ENCODE data around the gene FRS3. TPM values are rescaled to one million over a fixed set of nuclear protein-coding genes. Genes with fewer than 3 reads are reported as not detected.

Gene FRS3
- total and polyA plus RNA-seq, 9 of the 15 experiments (the other 6 are each of a cell fraction or from before 2014, with no cell fraction given): 0.03 to 3.7 (median 1.6) TPM

GRCh38 chr6:41801380-41801779, 21.7 kb upstream of the FRS3 start:
- H3K4me2 ChIP-seq (ENCODE audit: insufficient read depth, low read length): no peak overlapping the region
- H3K4me3 ChIP-seq: no peak overlapping the region
- peaks cover 19% of the 10 kb centered on the region; the same call in 1 of the 3 replicates for H3K36me3 ChIP-seq (ENCODE audit: control insufficient read depth, insufficient read depth, low read length)
- no peaks in the 10 kb centered on the region for H3K9me1 ChIP-seq (ENCODE audit: control insufficient read depth, insufficient read depth, low read length)
- no peaks in the 10 kb centered on the region for H4K20me1 ChIP-seq (replicated peaks; ENCODE audit: control insufficient read depth, insufficient read depth, low read length)
- ChIA-PET POLR2A (interaction anchor here (1.0 to 3.5 kb wide), 5 partner anchors 12 to 246 kb away, joined by 3 to 37 read pairs (median 5); partner anchors contain the start of gene TOMM6), CTCF (ENCODE audit: low intra/inter-chr PET ratio) (interaction anchor here (0.7 to 2.8 kb wide), 8 partner anchors 46 to 429 kb away, joined by 3 to 24 read pairs (median 4); no protein-coding TSS in a partner anchor)
- H3K9ac ChIP-seq (ENCODE audit: insufficient read depth in 1 of 2, low read depth in 2 of 2, low read length in 2 of 2): no peak overlapping the region
- no peak overlapping the region for H3K27ac ChIP-seq (ENCODE audit: extremely low read depth, low read depth, low read length)
- H2AFZ ChIP-seq (ENCODE audit: low read depth, low read length): no peak overlapping the region
- WGBS (ENCODE audit: insufficient coverage, low coverage, missing lambda C conversion rate): 54% methylated on average over 2 of the region's 2 CpGs
- no TSS peak for BruUV-seq (replicated peaks)
- FAIRE-seq (no peak), ATAC-seq (peak; percentile 71), DNase-seq (ENCODE audit: extremely low read depth in 1 of 4, low spot score in 3 of 4) (peak in 1 of 4 experiments; percentile 33)
- no peaks in the 10 kb centered on the region for H3K9me3 ChIP-seq (replicated peaks; ENCODE audit: control insufficient read depth, insufficient read depth, low read depth, low read length)
- intact Hi-C loops (cut with micrococcal nuclease): loop anchor here (1.0 to 5.0 kb wide), 4 partner anchors 46 to 243 kb away; no protein-coding TSS in a partner anchor
- no peaks in the 10 kb centered on the region for H3K79me2 ChIP-seq (ENCODE audit: control insufficient read depth, insufficient read depth, low read length)
- H3K4me1 ChIP-seq (replicated peaks in 1 of 2; ENCODE audit: control insufficient read depth in 2 of 2, insufficient read depth in 2 of 2, low read length in 2 of 2): peaks cover 0 to 3% of the 10 kb centered on the region in 2 experiments; a peak in 1 of 5 replicates
- H3K27me3 ChIP-seq (ENCODE audit: control insufficient read depth in 2 of 2, insufficient read depth in 2 of 2, low read length in 2 of 2): no peaks in the 10 kb centered on the region
- in situ Hi-C loops (cut with MboI): no loop called here
- TF ChIP-seq ZNF324 (CRISPR knock-in tag; IDR thresholded peaks at IDR 0.05) (no peak), ZNF384 (IDR thresholded peaks at IDR 0.05; ENCODE audit: low read depth, low read length) (0 out of 2 replicates have a peak, but pooled peaks have one; percentile 37), SP2 (IDR thresholded peaks at IDR 0.05; ENCODE audit: extremely low read depth, low read depth, low read length, poor library complexity, severe bottlenecking) (no peak), U2AF2 (optimal IDR thresholded peaks at IDR 0.05; ENCODE audit: low read depth, low read length) (no peak), GATAD2B (IDR thresholded peaks at IDR 0.05; ENCODE audit: borderline replicate concordance) (no peak), JUND (IDR thresholded peaks at IDR 0.05; ENCODE audit: borderline replicate concordance, low read depth, low read length) (no peak), JUND (tag; IDR thresholded peaks at IDR 0.05; ENCODE audit: borderline replicate concordance, low read depth, low read length) (no peak), REST (IDR thresholded peaks at IDR 0.05; ENCODE audit: borderline replicate concordance) (peak; percentile 61; the same call in 1 of the 2 replicates), REST (CRISPR knock-in tag; IDR thresholded peaks at IDR 0.05; ENCODE audit: low read depth) (no peak)
- TF ChIP-seq, protein P1, sequence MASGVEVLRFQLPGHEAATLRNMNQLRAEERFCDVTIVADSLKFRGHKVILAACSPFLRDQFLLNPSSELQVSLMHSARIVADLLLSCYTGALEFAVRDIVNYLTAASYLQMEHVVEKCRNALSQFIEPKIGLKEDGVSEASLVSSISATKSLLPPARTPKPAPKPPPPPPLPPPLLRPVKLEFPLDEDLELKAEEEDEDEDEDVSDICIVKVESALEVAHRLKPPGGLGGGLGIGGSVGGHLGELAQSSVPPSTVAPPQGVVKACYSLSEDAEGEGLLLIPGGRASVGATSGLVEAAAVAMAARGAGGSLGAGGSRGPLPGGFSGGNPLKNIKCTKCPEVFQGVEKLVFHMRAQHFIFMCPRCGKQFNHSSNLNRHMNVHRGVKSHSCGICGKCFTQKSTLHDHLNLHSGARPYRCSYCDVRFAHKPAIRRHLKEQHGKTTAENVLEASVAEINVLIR (CRISPR knock-in tag; IDR thresholded peaks at IDR 0.05): no peak
- TF ChIP-seq, protein P2, sequence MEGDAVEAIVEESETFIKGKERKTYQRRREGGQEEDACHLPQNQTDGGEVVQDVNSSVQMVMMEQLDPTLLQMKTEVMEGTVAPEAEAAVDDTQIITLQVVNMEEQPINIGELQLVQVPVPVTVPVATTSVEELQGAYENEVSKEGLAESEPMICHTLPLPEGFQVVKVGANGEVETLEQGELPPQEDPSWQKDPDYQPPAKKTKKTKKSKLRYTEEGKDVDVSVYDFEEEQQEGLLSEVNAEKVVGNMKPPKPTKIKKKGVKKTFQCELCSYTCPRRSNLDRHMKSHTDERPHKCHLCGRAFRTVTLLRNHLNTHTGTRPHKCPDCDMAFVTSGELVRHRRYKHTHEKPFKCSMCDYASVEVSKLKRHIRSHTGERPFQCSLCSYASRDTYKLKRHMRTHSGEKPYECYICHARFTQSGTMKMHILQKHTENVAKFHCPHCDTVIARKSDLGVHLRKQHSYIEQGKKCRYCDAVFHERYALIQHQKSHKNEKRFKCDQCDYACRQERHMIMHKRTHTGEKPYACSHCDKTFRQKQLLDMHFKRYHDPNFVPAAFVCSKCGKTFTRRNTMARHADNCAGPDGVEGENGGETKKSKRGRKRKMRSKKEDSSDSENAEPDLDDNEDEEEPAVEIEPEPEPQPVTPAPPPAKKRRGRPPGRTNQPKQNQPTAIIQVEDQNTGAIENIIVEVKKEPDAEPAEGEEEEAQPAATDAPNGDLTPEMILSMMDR (IDR thresholded peaks at IDR 0.05 in 2 of 3, conservative IDR thresholded peaks at IDR 0.05 in 1 of 3; ENCODE audit: insufficient read depth in 2 of 3, low read depth in 1 of 3, low read length in 3 of 3): peak; percentile 54 to 71 (median 63); a peak in 5 of 6 replicates

Data from K562 (cell line).